KG1 (cell line): ENCODE data around the gene MIEN1.
"Not testable (repeated sequence)": the region's sequence is repeated elsewhere in the genome, so short reads cannot be mapped to it uniquely, and the experiment has no call there.

ENCODE experiments used
- DNase-seq: peaks from one replicate; lab custom pipeline; 2025; lab: John Stamatoyannopoulos, UW

The MIEN1 gene

DNA sequence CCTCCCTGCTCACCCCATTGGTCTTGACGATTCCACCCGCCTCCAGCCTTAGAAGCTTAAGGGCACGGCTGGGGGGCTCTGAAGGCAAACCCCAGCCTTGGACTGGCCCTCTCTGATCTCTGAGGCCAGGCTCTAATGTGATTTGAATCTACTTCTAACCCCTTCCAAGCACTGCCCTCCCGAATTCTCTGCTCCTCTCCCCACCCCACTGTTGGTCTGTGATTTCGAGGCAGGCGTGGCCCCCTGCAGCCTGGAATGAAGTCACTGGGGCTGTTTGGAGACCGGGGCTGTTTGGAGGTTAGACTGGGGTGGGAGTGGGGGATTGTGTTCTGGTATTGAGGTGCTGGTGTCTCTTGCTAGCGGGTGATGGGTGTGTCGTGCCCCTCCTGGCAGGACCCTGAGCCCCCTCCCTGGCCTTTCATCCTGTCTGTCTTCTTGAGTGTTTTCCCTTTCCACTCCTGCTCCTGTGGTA, 9.6 kb upstream of the MIEN1 start:
- DNase-seq = no peak

GRCh38 chr17:39738983-39739884, 8.9 kb upstream of the MIEN1 start:
- no peak for DNase-seq

DNA sequence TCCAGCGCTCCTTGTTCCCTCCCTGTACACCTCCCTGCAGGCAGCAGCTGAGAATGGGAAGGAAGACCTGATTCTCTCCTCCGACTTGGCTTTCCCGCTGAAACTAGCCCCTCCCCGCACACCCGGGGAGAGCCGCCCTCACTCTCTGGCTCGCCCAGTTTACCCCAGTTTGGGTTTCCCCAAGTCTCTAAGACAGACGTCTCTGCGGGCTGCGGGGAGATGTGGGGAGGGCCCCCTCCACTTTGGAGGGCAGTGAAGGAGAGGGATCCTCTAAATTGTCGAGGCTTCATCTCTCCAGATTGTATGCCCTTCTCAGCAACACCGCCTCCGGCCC, 8.2 kb upstream of the MIEN1 start:
- no peak for DNase-seq

DNA sequence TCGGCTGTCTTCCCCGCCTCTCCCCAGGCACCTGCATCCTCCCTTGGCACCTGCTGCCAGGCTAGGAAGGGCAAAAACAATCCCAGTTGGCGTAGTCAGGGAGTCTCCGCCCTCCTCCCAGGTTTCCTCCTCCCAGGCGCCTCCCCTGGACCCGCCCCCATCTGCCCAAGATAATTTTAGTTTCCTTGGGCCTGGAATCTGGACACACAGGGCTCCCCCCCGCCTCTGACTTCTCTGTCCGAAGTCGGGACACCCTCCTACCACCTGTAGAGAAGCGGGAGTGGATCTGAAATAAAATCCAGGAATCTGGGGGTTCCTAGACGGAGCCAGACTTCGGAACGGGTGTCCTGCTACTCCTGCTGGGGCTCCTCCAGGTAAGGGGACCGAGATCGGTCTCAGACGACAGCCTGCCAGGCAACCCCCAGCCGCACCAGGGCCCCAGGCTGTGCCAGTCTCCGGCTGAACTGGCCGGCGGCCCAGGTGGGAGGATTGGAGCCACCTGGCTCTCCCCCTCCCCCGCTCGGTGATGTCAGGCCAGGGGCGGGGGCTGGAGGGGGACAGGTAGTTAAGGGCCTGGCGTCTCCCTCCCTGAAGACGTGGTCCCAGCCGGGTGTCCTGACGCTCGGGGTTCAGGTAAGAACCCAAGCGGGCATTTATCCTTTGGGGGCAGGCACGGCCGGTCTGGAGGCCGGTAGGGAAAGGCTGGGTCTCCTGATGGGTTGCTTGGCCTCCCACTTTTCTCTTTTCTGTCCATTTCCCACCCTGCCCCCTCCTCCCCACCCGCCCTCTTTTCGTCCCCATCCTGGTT, 7.6 kb upstream of the MIEN1 start, which contains the start of gene GRB7:
GRB7 (plus strand) TSS at position 179 of the 808 bp plus-strand sequence. CDS start 4,364 bp downstream, outside the sequence.
- no peak for DNase-seq

GRCh38 chr17:39737206-39737759, 7.0 kb upstream of the MIEN1 start:
- DNase-seq = no peak

DNA sequence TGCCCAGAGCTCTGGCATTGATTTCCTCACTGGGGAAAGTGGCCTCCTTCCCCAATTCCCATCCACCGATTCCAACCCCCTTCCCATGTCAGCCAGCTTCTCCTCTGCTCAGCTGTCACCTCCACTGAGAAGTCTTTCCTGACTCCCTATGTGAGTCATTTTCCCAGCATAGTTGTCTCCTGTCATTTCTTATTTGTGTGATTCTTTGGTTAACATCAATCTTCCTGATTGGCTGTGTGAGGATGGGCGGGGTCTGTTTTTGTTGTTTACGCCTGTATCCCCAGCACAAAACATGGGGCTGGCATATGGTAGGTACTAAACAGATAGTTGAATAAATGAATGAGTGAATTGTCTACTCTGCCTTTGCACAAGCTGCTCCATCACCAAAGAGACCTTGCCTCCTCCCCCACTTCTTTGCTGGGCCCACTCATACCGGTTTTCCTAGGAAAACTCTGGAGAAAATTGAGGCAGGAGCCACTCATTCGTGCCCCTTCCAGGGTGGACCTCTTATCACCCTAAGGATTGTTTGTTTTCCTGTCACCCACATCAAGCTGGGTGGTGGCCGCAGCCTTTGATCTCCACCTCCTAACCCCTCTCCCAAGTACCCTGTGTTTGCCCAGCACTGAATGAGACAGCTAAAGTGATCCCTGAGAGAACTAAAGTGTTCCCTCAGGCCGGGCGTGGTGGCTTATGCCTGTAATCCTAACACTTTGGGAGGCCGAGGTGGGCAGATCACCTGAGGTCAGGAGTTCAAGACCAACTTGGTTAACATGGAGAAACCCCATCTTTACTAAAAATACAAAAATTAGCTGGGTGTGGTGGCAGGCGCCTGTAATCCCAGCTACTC, 6.2 kb upstream of the MIEN1 start:
- DNase-seq = no peak

DNA sequence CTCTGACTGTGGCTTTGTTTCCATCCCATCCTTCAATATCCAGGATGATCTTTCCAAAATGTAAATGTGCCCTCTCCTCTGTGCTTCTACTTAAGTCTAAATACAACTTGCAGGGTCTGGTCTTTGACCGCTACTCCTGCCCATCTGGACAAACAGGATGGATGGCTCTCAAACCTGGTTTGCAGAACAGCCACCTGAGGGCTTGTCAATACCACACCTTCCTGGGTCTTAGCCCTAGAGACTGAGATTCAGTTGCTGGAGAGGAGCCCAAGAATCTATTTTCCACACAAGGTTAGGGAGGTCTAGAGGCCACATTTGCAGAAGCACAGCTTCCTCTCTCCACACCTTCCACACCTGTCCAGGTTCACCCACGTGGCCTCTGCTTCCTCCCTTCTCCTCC, 5.5 kb upstream of the MIEN1 start:
- no peak for DNase-seq

- DNase-seq = no peak
These were observed 2.3 kb upstream of the MIEN1 start for GRCh38 chr17:39732586-39732985.

- no peak for DNase-seq
These were observed 966 bp downstream of the MIEN1 start for GRCh38 chr17:39729280-39729851.

GRCh38 chr17:39727556-39727955, 2.8 kb downstream of the MIEN1 start:
- DNase-seq = no peak

GRCh38 chr17:39726617-39727016, 3.7 kb downstream of the MIEN1 start:
- DNase-seq = no peak

DNA sequence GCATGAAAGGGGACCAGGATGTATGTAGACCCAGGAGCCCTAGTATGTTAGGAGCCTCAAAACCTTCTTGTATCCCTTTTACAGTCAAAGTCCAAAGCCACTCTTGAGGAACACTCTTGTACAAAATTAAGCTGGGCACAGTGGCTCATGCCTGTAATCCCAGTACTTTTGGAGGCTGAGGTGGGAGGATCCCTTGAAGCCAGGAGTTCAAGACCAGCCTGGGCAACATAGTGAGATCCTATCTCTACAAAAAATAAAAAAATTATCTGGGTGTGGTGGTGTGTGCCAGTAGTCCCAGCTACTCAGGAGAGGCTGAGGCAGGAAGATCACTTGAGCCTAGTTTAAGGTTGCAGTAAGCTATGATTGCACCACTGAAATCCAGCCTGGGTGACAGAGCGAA, 4.4 kb downstream of the MIEN1 start:
- not testable (repeated sequence) for DNase-seq

DNA sequence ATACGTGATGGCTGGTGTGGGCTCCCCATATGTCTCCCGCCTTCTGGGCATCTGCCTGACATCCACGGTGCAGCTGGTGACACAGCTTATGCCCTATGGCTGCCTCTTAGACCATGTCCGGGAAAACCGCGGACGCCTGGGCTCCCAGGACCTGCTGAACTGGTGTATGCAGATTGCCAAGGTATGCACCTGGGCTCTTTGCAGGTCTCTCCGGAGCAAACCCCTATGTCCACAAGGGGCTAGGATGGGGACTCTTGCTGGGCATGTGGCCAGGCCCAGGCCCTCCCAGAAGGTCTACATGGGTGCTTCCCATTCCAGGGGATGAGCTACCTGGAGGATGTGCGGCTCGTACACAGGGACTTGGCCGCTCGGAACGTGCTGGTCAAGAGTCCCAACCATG, 5.6 kb downstream of the MIEN1 start:
- DNase-seq = no peak

DNA sequence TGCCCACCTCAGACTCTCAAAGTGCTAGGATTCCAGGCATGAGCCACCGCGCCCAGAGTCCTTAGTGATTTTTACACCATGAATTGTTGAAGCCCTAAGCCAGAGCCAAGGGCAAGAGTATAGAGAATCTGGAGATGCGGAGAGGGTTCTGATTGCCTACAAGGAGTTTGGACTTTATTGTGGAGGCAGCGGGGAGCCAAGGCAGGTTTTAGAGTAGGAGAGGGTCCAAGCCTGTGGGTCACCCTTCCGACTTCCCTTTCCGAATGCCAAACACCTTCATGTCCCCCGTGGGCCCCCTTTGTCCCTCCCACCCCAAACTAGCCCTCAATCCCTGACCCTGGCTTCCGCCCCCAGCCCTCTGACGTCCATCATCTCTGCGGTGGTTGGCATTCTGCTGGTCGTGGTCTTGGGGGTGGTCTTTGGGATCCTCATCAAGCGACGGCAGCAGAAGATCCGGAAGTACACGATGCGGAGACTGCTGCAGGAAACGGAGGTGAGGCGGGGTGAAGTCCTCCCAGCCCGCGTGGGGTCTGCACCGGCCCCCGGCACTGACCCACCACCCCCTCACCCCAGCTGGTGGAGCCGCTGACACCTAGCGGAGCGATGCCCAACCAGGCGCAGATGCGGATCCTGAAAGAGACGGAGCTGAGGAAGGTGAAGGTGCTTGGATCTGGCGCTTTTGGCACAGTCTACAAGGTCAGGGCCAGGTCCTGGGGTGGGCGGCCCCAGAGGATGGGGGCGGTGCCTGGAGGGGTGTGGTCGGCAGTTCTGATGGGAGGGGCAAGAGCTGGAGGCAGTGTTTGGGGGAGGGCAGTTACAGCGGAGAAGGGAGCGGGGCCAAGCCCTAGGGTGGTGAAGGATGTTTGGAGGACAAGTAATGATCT, 7.1 kb downstream of the MIEN1 start:
- DNase-seq = no peak

DNA sequence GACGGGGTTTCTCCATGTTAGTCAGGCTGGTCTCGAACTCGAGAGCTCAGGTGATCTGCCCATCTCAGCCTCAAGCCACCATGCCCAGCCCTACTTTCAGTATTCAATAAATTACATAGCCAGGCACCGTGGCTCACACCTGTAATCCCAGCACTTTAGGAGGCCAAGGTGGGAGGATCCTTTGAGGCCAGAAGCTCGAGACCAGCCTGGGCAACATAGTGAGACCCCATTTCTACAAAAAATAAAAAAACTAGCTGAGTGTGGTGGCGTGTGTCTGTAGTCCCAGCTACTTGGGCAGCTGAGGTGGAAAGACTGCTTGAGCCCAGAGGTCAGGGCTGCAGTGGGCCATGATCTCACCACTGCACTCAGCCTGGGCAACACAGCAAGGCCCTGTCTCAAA, 8.2 kb downstream of the MIEN1 start:
- DNase-seq = no peak

- DNase-seq = no peak
These were observed 10.6 kb downstream of the MIEN1 start for GRCh38 chr17:39719563-39720355.

DNA sequence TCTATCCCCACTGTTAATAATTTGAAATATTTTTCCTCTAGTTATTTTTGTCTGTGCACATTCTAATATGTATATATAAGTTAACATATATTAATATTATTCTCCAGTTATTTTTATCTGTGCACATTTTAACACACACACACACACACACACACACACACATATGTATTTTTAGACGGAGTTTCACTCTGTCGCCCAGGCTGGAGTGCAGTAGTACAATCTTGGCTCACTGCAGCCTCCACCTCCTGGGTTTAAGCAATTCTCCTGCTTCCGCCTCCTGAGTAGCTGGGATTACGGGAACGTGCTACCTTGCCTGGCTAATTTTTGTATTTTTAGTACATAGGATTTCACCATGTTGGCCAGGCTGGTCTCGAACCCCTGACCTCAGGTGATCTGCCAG, 12.7 kb downstream of the MIEN1 start:
- no peak for DNase-seq

GRCh38 chr17:39716879-39717536, 13.3 kb downstream of the MIEN1 start:
- no peak for DNase-seq
